GM19025 (cell line): ENCODE measurements around the gene PPP3CB.

Experiments used
- ATAC-seq: cut with Tn5 transposase; IDR thresholded peaks from one replicate; pipeline ENCODE4 v1.9.1; 2021; ENCODE audit warnings: mild to moderate bottlenecking, low read depth, moderate library complexity; ENCODE audit not compliant: unreplicated experiment

The PPP3CB gene

DNA sequence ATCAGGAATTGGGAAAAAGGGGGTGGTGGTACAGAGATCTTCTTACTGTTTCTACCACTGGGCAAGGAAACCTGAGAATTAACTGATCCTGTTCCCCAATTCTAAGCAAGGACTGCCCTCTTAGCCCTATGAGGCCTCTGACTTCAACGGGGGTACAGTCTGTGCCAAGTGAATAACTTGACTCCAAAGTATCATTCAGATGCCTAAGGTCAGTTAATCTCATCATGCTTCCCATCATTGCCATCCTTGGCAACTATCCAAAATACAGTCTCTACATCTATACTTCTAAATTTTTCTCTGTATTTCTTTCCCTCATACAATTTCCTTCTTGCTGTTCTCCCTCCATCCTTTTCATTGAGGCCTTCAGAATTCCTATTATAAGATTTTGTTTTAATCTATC, 10.5 kb downstream of the PPP3CB start:
- no peak for ATAC-seq

DNA sequence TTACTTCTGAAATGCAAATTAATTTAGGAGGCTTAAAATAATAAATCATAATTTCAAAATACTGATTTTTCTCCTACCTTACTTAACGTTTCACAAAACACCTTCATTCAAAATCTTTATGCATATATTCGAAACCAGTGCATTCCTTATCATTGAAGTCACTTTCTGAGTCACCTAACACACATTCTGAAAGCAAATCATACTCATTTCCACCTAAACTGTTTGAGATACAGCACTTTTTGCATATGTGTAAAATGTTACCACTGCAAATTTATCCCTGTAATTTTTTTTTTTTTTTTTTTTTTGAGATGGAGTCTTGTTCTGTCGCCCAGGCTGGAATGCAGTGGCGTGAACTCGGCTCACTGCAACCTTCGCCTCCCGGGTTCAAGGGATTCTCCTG, 15.7 kb downstream of the PPP3CB start:
- ATAC-seq, result no peak

DNA sequence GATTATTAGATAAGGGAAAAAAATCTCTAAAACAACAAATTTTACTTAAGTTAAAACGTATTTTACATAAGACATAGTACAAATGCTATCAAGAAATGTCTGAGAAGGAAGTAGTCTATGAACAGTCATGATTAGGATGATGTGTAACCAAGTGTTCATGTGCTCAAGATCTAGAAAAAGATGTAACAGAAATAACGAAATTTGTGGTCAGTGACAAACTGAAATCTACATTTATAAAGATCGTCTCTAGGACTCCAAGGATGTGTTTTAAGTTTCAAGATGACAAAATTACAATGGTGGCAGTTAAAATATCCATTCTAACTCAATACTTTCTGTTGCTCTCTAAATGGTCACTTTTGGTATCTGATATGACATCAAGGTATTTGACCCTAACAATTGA, 17.2 kb downstream of the PPP3CB start:
- no peak for ATAC-seq

DNA sequence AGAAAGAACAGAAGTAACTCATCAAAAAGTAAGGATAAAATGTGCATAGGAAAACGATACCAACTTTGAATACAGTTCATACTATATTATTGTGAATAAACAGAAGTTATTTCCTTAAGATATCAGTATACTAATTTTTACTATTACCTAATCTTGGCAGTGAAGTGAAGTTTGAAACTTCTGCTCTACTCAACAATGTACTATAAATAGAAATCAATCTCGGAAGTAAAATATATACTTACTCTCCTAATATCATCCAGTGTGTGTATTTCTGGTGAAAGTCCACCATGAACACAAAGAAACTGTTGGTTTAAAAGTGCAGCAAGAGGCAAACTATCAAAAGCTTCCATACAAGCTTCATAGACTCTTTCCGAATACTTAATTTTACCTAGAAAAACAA, 24.6 kb downstream of the PPP3CB start:
- no peak for ATAC-seq

DNA sequence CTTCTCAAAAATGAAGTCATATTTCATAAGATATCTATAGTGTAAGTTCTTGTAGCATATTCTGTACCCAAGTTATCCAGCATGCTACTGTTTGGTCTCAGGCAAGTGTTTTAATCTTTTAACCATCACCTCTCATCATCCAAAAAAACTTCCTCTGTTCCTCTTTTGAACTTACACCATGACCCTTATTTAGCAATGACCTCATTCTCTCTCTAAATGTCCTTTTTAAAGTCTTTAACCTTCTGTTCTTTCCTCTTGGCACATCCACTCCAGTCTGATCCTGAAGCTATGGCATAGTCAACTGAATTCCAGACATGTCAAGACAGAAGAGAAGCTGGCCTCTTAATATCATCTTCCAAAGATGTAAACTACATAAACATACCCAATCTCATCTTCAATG, 26.2 kb downstream of the PPP3CB start:
- ATAC-seq, result no peak

DNA sequence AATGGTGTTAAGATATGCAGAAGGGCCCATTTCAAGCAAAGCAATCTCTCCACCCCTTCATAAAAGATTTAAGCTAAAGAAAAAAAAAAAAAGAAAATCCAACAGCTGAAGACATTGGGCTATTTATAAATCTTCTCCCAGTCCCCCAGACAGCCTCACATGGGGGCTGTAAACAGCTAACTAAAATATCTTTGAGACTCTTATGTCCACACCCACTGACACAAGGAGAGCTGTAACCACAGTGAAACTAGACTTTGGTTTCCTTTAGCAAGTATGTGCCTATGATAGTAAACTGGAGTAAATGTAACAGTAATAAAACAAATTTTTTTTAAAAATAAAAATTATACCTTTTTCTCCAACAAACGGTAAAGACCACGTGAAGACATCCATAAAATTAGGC, 28.6 kb downstream of the PPP3CB start:
- ATAC-seq, result no peak

DNA sequence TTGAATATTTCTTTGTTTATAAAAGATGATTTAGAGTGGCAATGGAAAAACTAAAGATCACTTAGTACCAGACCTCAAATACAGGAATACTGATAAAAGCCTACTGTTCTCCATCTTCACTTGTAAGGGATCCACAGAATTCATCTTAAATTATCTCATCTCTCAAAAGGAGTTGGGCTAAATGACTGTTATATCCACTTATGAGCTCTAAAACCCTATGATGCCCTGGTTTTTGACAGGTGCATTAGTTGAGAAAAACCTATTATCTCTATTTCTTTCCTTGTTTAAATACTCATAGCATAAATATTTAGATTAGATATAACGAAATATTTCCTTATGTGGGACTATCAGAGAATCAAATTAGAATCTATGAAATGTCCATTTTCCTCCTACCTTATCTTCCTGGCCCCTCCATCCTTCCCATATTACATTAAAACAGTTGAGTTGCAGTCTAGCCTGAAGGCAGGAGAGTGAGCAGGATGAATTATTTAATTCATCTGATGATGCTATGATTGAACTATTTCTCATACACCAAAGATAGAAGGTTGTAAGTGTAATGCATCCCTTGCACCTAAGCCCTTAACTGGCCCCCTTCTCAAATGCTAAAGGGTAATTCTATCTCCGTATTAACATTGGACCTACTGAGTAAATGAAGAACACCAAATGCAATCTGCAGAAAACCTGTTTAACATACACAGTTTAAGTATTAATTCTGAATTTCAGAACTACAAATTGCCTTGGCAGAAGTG, 29.7 kb downstream of the PPP3CB start:
- no peak for ATAC-seq

DNA sequence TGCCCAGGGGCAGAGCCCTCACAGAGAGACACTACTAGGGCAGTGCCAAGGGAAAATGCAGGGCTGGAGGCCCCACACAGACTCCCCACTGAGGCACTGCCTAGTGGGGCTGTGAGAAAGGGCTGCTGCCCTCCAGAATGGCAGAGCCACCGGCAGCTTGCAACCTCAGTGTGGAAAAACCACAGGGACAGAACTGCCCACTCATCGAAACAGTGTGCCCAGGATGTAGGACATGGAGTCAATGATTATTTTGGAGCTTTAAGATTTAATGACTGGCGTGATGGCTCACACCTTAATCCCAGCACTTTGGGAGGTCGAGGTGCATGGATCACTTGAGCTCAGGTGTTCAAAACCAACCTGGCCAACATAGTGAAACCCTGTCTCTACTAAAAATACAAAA, 34.9 kb downstream of the PPP3CB start:
- ATAC-seq, result no peak

DNA sequence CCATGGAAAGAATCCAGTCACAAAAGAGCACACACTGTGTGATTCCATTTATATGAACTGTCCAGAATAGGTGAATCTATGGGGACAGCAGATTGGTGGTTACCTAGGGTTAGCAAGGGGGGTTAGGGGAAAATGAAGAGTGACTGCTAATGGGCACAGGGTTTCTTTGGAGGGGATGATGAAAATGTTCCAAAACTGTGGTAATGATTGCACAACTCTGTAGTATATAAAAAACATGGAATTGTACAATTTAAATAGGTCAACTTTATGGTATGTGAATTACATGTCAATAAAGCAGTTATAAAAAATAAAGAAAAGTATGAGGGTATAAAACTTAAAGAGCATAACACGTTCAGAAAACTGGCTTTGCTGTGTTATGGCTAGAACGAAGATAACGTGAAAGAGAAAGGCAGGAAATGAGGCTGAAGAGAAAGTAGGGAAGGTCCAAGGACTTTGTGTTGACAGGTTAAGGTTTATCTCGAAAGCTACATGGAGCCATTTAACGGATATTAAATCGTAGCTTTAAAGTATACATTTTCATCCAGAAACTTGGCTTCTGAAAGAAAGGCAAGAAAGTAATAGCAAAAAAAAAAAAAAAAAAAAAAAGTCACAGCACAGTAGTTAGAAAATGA, 36.0 kb downstream of the PPP3CB start:
- no peak for ATAC-seq

DNA sequence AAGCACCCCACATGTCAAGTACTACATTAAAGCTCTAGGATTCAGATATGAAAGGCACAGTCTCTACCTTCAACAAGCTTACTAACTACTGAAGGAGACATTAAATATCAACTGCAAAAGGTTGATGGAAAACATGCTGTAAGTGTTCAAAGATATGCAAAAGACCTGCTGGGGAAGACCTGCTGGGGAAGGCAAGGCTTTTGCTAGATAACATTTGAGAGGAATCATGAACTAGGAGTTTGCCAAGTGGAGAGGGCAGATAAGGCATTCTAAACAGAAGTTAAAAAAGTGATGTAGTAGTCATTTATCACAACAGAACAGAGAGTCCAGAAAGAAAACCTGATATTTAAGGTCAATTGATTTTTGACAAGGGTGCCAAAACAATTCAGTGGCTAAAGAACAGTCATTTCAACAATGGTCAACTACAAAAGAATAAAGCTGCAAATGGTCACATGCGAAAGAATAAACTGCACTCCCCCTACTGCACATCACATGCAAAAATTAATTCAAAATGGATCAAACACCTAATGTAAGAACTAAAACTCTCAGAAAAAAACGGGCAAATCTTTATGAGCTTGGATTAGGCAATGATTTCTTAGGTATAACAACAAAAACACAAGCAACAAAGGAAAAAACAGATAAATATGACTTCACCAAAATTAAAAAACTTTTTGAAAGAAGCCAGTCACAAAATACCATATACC, 39.5 kb downstream of the PPP3CB start:
- ATAC-seq, result no peak

DNA sequence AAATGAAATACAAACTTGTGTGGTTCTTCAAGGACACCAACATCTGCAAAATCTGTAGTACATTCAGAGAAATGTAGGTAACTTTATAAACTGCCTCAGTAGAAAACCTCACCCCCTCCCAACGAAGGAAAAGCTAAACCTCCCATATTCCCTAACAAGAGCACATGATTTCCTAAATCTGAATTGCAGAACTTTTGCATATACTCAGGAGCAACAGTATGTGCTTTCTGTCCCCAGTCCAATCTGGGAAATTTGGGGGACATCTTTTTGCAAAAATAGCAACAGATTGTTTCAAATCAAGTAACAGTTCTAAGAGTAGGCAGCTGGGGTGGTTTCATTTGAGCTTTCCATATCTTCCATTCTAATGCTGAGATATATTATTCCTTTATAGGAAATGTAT, 46.7 kb downstream of the PPP3CB start:
- no peak for ATAC-seq

DNA sequence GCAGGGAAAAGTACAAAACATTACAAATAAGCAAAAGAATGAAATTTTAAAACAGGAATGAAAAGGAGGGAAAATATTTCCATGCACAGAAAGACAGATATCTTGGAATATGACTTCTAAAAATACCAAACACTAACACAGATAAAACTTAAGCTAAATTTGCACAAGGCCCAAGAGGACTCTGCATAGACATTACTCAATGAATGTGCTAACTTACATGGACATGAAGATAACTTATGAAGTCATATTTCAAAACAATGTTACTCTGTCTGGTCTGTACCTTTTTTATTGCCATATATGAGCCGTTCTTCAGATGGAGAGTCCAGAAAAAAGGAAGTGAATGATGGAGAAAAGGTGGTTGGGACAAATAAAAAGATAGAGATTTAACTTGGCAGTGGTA, 47.4 kb downstream of the PPP3CB start:
- no peak for ATAC-seq

DNA sequence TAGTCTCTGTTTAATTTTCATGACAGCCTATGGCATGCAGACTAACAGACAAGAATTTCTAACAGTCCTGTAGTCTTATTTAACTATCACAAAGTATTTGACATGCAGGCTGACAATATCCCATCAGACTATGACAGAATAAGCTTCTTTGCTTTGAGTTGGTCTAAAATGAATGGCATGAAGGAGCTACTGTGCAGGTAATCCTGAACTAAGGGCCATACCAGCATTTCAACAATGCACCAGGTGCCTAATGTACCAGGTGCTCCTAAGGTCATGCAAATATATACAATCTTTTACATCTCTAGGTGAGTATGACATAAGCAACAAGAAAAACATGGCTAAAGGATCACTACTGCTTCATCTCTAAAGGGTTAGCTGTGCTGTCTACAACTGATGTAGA, 48.9 kb downstream of the PPP3CB start:
- ATAC-seq, result no peak

DNA sequence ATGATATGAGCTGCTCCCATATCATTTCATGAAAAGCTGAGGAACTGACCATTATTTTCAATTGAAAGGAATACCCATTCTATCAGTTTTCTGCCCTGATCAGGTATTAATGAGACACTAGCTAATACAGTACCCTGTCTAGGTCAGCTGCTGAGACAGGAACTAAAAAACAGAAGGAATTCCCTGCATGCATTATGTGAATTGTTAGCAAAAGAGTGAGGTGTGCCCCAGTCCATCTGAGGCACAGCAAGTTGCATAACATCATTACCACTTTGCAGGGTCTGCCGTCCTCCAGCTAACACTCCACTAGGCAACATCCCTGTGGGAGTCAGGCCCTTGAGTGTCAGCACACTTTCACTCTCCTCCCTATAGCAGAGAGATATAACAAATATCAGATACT, 51.4 kb downstream of the PPP3CB start:
- ATAC-seq, result no peak

DNA sequence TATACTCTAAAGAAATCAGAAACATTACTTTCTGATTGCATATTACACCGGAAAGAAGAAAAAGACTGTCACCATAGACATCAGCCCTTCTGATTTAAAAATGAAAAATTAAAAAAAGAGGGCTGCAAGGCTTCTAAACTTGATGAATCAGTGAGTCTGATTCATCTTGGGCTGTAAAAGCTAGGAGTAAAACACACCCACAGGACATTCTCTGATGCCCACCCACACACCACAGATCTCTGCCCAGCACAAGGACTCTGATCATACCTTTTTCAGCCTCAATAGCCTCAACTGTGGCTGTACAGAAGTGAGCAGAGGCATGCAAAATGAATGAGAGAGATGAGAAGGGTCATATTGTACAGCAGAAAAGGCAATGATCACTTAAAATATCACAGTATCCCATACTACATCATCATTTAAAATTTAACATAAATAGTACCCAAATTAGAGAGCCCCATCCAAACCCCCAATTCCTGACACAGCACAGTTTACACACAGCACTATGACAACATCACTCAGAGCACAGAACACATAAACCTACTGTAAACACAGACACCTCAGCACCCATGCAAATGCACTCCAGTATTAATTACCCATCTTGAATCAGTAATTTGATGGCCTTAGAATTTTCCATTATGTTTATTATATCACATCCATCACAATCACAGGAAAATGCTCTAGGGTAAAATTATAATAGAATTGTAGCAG, 56.1 kb downstream of the PPP3CB start:
- no peak for ATAC-seq

DNA sequence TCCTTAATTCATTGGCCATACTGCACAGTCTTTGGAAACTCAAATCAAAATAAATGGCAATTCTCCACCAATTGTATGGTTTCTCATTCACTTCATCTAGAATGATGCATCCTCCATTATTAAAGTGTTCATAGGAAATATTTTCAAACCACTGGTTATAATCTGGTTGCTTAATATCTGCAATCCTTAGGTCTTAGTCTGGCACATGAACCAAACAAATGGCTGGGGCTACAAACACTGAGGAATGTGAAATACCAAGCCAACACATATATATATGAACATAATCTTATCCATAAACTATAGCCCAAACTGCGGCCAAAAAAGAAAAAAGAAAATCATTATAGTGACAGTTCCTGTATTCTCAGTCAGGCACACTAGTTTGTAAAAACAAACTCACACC, 56.8 kb downstream of the PPP3CB start:
- ATAC-seq, result no peak

DNA sequence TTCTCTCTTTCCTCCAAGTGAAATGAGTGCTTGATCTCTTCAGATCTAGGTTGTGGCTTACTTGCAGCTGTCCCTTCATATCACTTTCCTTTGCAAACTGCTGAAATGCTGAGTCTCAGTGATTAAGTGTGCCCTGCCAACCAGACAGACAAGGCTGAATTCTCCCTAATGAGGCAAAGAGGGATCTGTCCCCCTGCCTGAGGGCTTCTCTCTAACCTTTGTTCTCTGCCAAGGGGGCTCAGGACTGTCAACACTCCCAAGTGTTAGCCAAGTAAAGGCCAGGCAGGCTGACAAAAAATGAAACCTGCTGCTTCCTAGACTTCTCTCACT, 62.3 kb downstream of the PPP3CB start, which contains the start of gene MSS51:
Gene MSS51, minus strand, starts transcription at position 24 of the 330 bp plus-strand sequence. CDS start 5,277 bp downstream, outside the sequence.
- ATAC-seq, result no peak

DNA sequence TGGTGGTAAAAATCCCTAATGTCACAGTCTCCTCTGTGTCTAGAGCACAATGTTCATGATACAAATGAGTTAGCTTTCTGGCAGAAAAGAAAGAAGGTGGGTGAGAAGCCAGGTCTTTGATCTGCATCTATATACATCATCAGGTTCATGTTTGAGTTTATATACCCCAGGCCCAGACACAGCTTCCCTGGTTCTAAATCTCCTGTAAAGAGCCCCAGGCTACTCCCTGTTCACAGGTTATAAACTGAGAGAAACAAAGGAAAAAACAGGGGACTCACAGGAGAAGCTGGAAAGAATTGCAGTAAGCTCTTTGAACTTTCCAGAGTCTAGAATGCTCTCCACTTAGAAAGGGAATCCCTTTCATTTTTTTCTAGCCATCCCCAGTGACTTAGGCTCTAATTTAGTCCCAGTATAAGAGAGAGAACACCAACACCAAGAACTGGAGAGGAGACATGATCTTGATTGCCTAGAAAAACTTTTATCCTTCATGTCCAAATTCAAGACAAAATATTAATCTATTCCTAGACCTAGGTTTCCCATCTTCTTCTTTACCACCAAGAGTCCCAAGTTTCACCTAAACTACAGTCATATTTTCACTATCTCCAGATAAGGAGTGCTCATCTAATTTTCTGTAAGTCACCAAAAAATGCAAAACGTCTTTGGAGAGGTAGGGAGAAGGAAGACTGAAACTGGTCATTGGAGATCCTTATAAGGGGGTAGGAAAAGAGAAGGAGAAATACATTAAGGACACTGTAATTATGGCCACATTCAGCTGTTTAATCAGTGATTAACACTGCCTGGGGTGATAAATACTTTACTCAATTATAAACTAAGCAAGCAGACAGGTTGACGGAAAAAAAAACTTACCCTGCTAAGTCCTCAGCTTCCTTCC, 62.9 kb downstream of the PPP3CB start:
- ATAC-seq, result no peak

DNA sequence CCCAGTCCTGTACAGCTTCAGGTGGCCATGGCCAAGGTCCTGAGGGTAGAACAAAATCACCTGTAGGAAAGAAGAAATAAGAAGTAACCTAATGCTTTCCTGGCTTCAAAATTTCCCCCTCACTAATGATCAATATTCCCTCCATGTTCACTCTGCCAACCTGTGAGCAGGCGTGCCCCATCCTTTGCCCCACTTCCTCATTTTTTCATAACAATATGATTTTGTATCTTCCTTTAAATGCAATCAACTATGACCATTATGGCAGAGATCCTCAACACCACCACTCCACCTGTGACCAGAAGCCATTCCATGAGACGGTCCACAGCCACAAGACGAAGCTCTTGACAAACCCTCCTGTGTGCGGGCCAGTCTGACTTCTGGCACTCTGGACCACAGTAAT, 69.5 kb downstream of the PPP3CB start:
- ATAC-seq, result no peak

DNA sequence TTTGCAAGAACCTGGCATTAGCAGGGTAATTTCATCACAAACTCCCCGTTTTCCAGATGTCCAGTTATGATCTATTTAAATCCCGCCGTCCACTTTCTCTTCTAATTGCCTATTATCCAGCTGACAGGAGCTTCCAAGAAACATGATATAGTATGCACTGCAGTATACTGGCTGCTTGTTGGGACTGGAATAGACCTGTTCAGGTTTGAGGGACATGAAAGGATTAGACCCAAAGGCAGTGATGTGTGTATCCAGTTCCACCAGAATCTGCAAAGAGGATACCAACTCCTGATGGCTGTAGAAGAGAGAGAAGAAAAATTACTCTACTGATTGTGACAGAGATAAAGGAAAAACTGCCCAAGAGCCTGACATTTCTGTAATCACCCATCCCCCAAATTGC, 71.3 kb downstream of the PPP3CB start:
- ATAC-seq, result no peak
